ENCODE measurements around the gene FXYD7.

GRCh38 chr19:35199481-35199880 lies 56.4 kb downstream of the FXYD7 start:
- TF ChIP-seq ISL1 (CRISPR knock-in tag; IDR thresholded peaks at IDR 0.05) (no peak), ZNF565 (CRISPR knock-in tag; conservative IDR thresholded peaks at IDR 0.05; ENCODE audit: low read depth) (no peak), RARB (CRISPR knock-in tag; IDR thresholded peaks at IDR 0.05) (no peak), TCF4 (CRISPR knock-in tag; IDR thresholded peaks at IDR 0.05; ENCODE audit: borderline replicate concordance) (no peak), CSDC2 (CRISPR knock-in tag; IDR thresholded peaks at IDR 0.05) (no peak), ZC3H10 (CRISPR knock-in tag; IDR thresholded peaks at IDR 0.05) (no peak), ZNF8 (CRISPR knock-in tag; IDR thresholded peaks at IDR 0.05) (no peak), OSR1 (CRISPR knock-in tag; IDR thresholded peaks at IDR 0.05) (no peak), BACH2 (CRISPR knock-in tag; IDR thresholded peaks at IDR 0.05; ENCODE audit: borderline replicate concordance) (no peak), TOX (CRISPR knock-in tag; IDR thresholded peaks at IDR 0.05; ENCODE audit: borderline replicate concordance) (no peak), PATZ1 (CRISPR knock-in tag; IDR thresholded peaks at IDR 0.05; ENCODE audit: borderline replicate concordance) (no peak)
